Nephron (organoid): ENCODE measurements around the gene DDX51.
A peak's percentile ranks its signal among the peaks of the same experiment; 100 is the strongest.

Source experiments
- H3K27ac Mint-ChIP-seq, 3 experiments: 2 replicates each; pipeline ENCODE4 v1.8.0; 2020; ENCODE audit warnings: mixed read lengths in 3 of 3, mild to moderate bottlenecking in 2 of 3, moderate library complexity in 1 of 3
- H3K27me3 Mint-ChIP-seq: 2 replicates; pipeline ENCODE4 v1.8.0; 2021; ENCODE audit warnings: low read depth, mild to moderate bottlenecking, moderate library complexity, mixed read lengths
- H3K36me3 Mint-ChIP-seq: 2 replicates; pipeline ENCODE4 v1.8.0; 2020; ENCODE audit warnings: low read depth, mixed read lengths
- H3K4me1 Mint-ChIP-seq: 2 replicates; pipeline ENCODE4 v1.8.0; 2020; ENCODE audit warnings: mixed read lengths
- H3K4me3 Mint-ChIP-seq, 3 experiments: 2 replicates each; pipeline ENCODE4 v1.8.0; 2020; ENCODE audit warnings: mild to moderate bottlenecking in 3 of 3, mixed read lengths in 3 of 3, moderate library complexity in 2 of 3
- H3K9me3 Mint-ChIP-seq: 2 replicates; pipeline ENCODE4 v1.8.0; 2020; ENCODE audit warnings: mixed read lengths
- TF ChIP-seq, protein P1 (sequence below), 3 experiments: fragments of 200-600 bp; sonication (generic); IDR thresholded peaks; one replicate each; pipeline ENCODE4 v1.5.0; 2021; ENCODE audit warnings: antibody characterized with exemption in 3 of 3; ENCODE audit not compliant: unreplicated experiment in 3 of 3

Gene DDX51

DNA sequence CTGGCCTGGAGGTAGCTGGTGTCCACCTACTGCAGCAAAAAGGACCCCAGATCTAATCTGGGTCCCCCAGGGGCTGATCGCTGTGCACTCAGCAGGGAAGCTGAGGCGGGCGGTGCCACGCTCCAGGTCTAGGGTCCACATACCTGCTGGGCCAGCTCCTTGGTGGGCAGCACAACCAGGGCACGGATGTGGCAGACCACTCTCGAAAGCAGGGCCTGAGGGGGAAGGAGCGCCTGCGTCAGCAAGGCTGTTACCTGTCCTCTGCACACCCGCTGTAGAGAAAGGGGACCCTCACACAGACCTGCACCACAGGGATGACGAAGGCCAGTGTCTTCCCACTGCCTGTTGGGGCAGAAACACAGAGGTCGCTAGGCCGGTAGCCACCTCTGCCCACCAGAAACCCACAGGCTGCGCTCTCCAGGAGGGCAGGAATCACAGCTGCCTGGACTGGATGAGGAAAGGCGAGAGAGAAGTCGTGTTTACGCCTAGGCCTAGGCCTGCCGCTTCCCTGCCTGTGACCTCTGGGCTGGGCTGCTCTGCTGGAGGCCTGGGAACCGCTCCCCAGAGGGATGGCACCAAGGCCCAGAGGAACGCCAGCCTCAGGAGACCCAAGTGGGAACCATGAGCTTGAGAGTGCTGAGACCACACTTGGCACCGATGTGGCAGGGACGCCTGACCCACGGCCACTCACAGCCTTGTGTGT, 2.0 kb downstream of the DDX51 start:
- Mint-ChIP-seq H3K36me3 (peaks cover 26% of the 10 kb centered on the region), H3K27me3 (peaks cover under 1% of the 10 kb centered on the region), H3K4me1 (peaks cover 10% of the 10 kb centered on the region), H3K4me3 (peak overlapping the region; percentile 78 to 84 (median 79)), H3K27ac (no peak overlapping the region), H3K9me3 (no peaks in the 10 kb centered on the region)
- TF ChIP-seq, protein P1, sequence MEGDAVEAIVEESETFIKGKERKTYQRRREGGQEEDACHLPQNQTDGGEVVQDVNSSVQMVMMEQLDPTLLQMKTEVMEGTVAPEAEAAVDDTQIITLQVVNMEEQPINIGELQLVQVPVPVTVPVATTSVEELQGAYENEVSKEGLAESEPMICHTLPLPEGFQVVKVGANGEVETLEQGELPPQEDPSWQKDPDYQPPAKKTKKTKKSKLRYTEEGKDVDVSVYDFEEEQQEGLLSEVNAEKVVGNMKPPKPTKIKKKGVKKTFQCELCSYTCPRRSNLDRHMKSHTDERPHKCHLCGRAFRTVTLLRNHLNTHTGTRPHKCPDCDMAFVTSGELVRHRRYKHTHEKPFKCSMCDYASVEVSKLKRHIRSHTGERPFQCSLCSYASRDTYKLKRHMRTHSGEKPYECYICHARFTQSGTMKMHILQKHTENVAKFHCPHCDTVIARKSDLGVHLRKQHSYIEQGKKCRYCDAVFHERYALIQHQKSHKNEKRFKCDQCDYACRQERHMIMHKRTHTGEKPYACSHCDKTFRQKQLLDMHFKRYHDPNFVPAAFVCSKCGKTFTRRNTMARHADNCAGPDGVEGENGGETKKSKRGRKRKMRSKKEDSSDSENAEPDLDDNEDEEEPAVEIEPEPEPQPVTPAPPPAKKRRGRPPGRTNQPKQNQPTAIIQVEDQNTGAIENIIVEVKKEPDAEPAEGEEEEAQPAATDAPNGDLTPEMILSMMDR (IDR thresholded peaks at IDR 0.05; ENCODE audit: unreplicated experiment in 3 of 3) = no peak

DNA sequence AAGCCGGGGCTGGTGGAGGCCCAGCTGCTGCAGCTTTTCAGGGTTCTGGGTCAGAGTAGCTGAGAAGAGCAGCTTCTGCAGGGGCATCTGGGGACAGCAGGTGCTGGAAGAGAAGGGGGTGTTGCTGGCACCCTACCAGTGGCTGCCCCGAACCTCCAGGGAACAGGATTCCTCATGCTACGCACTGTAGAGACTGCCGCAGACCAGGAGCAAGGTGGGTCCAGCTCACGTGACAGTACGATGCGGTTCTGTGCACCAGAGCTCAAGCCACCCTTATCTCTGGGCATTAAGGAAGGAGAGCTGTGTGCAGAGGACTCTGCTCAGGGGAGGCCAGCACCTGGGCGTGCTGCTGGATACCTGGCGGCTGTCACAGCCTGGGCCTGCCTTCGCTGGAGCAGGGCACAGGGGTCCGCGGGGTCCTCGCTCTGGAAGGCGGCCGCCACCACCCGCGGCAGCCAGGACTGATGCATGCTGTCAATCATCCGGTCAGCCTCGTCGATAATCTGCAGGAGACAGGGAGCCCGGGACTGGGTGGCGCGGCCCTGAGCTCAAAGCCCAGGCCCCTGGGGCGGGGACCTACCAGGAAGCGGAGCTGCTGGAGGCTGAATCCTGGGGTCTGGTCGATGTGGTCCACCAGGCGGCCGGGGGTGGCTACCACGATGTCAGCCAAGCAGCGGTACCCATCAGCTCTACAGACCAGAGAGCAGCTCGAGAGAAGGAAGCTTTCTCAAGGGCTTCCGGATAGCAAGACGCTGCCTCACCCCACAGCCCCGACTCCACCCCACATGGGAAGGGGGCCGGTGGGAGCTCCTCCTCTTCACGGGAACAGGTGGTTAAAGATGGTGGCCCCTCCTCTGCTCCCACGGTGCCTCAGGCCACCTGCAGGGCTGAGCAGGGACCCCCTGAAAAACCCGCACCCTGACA, 2.9 kb downstream of the DDX51 start:
- Mint-ChIP-seq H3K36me3 (peaks cover 24% of the 10 kb centered on the region), H3K9me3 (no peaks in the 10 kb centered on the region), H3K4me3 (peak overlapping the region; percentile 54 to 84 (median 61)), H3K27ac (no peak overlapping the region), H3K27me3 (peaks cover 4% of the 10 kb centered on the region), H3K4me1 (peaks cover 8% of the 10 kb centered on the region)
- TF ChIP-seq, protein P1 (IDR thresholded peaks at IDR 0.05; ENCODE audit: unreplicated experiment in 3 of 3) = no peak

- Mint-ChIP-seq H3K9me3 (no peaks in the 10 kb centered on the region), H3K4me1 (peaks cover 5% of the 10 kb centered on the region), H3K4me3 (peak overlapping the region in 2 of 3 experiments; percentile 34 to 41), H3K27ac (no peak overlapping the region), H3K27me3 (peaks cover 4% of the 10 kb centered on the region), H3K36me3 (peaks cover 18% of the 10 kb centered on the region)
- TF ChIP-seq, protein P1 (IDR thresholded peaks at IDR 0.05; ENCODE audit: unreplicated experiment in 3 of 3) = no peak
Measured at GRCh38 chr12:132140501-132140900, 3.6 kb downstream of the DDX51 start.

GRCh38 chr12:132139912-132140311, 4.2 kb downstream of the DDX51 start:
- H3K4me3 Mint-ChIP-seq = peak overlapping the region; percentile 47 to 63 (median 59)
- H3K4me1 Mint-ChIP-seq = peaks cover 5% of the 10 kb centered on the region
- H3K9me3 Mint-ChIP-seq = no peaks in the 10 kb centered on the region
- no peak overlapping the region for H3K27ac Mint-ChIP-seq
- peaks cover 18% of the 10 kb centered on the region for H3K36me3 Mint-ChIP-seq
- TF ChIP-seq, protein P1 (IDR thresholded peaks at IDR 0.05; ENCODE audit: unreplicated experiment in 3 of 3) = no peak
- H3K27me3 Mint-ChIP-seq = peaks cover 4% of the 10 kb centered on the region

- Mint-ChIP-seq H3K4me1 (peaks cover 5% of the 10 kb centered on the region), H3K27me3 (peaks cover 4% of the 10 kb centered on the region), H3K27ac (no peak overlapping the region), H3K36me3 (peaks cover 18% of the 10 kb centered on the region), H3K9me3 (no peaks in the 10 kb centered on the region), H3K4me3 (peak overlapping the region; percentile 47 to 63 (median 59))
- TF ChIP-seq, protein P1 (IDR thresholded peaks at IDR 0.05; ENCODE audit: unreplicated experiment in 3 of 3) = no peak
Measured at GRCh38 chr12:132138941-132139871, 4.9 kb downstream of the DDX51 start.
